NCI-H460 (cell line): ENCODE data around the gene PDIA6. TPM values are rescaled to one million over a fixed set of nuclear protein-coding genes. Genes with fewer than 3 reads are reported as not detected.
"Not testable (repeated sequence)": the region's sequence is repeated elsewhere in the genome, so short reads cannot be mapped to it uniquely, and the experiment has no call there.

Experiments
- DNase-seq: peaks from one replicate; pipeline ENCODE4 v3.0.0-alpha.2; 2016; ENCODE audit warnings: low read depth; ENCODE audit errors: extremely low read depth
- total RNA-seq: library from RNA; depleted of rRNA; stranded (reverse); fragments of >200 nt; shearing (Covaris generic); gene quantifications from 2 replicates; pipeline ENCODE4 v1.2.3, GENCODE V29; 2014

Gene PDIA6
- total RNA-seq, 1 experiment from 2014 or later, result 548 TPM

- DNase-seq, result no peak
These were observed 20.4 kb upstream of the PDIA6 start for GRCh38 chr2:10833021-10833420.

DNA sequence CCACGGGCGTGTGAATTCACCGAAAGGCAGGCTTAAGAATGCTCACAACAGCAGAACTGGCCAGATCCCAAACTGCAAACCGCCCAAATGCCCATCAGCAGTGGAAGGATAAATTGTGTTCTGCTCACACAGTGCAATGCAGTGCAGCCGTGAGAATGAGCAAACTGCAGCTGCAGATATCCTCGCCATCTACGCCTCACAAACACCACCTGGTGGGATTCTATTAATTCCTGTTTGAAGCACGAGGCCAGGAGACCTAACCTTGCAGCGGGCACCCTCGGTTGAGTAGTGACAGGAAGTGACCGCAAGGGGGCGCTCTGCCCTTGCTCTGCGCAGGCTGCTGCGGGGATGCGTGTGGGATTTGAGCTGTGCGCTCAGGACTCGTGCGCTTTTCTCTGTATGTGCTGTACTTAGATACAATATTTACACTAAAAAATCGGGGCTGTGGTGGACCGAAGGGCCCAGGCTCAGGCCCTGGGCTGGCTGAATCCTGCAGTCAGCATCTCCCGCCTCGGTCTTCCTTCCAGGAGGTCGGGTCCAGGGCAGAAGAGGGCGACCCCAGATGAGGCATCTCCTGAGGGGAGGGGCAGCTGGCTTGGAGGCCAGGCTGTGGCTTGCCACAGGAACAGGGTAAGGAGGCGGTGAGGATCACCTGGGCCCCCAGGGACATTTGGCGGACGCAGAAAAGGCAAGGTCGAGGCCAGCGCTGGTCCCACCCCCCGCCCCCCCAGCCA lies 19.8 kb upstream of the PDIA6 start:
- DNase-seq, result peak; percentile 71

GRCh38 chr2:10831400-10831985 lies 18.9 kb upstream of the PDIA6 start:
- DNase-seq, result no peak

GRCh38 chr2:10830641-10831399 lies 18.2 kb upstream of the PDIA6 start:
- DNase-seq, result no peak

- DNase-seq, result no peak
These were observed 17.6 kb upstream of the PDIA6 start for GRCh38 chr2:10830203-10830602.

DNA sequence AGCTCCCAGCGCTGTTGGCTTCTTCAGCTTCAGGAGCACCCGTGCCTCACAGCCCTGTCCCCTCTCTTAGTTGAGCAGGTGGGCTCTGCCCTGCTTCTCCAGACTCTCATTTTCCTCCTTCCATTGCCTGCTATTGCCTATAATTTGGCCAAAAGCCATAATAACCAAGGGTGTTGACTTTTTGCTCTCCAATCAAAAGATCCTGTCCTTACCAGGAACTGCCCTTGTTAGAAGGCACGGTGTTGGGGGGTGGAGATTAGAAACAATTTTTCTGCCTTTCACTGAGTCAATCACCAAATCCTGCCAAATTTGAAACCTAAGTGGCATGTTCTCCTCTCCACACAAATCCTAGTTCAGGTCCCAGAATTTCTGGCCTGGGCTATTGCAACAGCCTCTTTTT lies 16.7 kb upstream of the PDIA6 start:
- DNase-seq, result no peak

GRCh38 chr2:10828346-10828745 lies 15.8 kb upstream of the PDIA6 start:
- no peak for DNase-seq

DNA sequence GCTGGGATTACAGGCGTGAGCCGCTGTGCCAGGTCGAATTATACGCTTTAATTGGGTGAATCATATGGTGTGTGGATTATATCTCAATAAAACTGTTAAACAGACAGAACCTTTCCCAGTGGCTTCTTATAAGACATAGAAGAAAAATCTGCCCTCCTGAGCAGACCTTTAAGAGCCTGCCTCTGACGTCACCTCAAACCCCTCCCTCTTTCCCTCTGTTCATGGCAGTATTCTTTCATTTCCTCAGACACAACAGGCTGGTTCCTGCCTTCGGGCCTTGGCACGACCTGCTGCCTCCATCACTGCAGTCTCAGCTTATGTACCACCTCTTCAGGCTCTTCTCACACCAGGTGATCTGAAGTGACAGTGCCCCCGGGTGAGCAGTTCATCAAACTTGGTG lies 14.0 kb upstream of the PDIA6 start:
- no peak for DNase-seq

GRCh38 chr2:10826026-10826425 lies 13.4 kb upstream of the PDIA6 start:
- no peak for DNase-seq

DNA sequence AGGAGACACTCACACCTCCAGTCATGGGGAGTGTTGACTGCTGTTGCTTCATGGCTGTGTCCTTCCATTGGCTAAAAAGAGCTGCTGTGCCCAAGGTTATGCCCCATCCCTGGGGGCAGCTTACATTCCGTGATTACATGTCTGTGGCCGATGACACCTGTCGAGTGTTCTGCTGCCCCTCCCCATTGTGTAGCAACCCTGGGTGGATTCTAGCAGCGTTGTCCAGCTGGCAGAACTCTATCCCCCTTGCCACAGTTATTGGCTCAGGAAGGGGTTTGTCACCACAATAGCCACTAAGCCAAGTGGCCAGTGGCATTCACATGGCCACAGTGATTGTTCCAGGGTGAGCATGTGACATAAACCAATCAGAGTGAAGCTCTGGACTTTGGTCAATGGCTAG lies 11.6 kb upstream of the PDIA6 start:
- no peak for DNase-seq

DNA sequence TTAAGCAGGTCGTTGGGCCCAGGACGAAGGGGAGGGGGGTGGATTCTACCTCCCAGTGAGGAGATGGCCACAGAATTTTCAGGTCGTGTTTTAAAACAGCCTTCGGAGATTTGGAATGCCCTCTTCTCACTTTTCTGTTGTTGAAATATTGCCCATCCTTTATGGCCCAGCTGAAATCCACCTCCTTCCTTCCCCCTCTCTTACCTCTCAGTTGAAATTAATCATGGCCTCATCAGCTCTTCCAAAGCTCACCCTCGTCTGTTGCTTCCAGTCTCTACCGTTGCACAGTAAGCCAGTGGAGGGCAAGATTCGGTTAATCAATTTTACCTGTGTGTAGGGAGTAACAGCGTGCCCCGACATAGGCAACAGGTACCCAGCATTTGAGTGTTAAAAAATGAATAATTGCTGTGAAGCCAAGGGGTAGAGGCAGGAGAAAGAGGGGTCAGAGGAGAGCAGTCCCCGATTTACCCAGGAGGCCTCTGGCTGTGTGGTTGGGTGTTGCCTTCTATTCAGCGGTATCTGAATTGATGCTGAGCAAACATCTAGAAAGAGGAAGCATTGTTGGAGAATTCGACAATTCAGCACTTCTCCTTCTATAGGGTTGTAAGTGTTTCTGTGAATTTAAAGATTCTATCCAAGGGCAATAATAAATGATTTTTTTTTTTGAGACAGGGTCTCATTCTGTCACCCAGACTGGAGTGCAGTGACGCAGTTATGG lies 8.6 kb upstream of the PDIA6 start:
- DNase-seq, result no peak

DNA sequence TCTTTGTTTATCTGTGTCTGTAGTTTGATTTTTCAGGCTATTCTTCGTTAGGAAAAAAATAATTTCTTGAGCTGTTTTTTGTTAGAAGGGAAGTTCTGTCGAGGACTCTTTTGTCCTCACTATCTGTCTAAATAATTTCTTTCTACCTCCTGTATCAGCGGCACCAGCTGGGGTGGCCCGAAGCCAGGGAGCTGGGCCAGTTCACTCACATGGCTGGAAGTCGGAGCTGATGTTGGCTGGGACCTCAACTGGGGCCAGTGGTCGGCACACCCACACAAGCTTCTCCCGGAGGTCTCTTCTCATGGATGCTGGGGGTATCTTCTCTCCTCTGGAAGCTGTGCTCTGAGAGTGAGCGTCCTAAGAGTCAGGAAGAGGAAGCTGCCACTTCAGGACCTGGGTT lies 8.0 kb upstream of the PDIA6 start:
- DNase-seq, result no peak

GRCh38 chr2:10819714-10820314 lies 7.2 kb upstream of the PDIA6 start:
- no peak for DNase-seq

DNA sequence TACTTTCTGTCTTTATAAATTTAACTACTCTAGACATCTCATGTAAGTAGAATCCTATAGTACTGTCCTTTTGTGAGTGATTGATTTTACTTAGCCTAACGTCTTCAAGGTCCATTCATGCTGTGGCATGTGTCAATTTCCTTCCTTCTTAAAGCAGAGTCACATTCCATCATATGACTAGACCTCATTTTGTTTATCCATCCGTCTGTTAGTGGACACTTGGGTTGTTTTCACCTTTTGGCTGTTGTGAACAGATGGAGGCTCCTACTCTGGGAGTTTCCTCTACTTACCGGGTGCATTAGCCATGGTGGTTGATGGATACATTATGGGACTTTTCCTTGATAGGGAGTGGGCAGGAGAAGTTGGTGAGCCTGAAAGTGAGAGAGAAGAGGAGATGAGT lies 6.4 kb upstream of the PDIA6 start:
- DNase-seq, result no peak

GRCh38 chr2:10818305-10818704 lies 5.7 kb upstream of the PDIA6 start:
- not testable (repeated sequence) for DNase-seq

GRCh38 chr2:10817413-10817812 lies 4.8 kb upstream of the PDIA6 start:
- no peak for DNase-seq

DNA sequence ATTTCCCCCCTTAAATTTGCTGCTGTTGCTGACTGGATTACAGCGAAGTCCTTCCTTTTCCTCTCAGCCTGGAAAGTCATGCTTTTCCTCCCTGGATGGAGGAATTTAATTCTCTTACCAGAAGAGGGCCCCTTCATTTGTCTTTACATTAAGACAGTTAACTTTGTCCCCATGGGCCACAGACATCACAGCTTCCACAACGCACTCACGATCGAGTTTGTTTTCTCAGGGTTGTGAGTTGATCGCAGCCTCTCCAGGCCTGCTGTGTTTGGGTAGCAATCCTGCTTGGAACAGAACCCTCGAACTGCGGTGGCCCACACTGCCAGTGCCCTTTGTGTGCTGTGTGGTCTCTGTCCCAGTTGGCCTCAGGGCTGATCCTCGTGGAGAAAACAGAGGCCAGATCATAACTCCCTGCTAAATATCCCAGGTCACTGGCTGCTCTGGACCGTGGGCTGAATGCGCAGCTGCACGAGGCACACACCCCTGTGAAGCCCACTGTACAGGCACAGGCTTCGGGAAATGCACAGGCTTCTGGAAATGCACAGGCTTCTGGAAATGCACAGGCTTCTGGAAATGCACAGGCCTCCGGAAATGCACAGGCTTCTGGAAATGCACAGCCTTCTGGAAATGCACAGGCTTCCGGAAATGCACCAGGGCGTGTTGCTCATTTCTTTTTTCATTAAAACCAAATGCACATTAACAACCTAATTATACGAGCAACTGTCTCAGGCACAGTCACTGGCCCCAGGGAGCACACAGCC lies 2.2 kb upstream of the PDIA6 start:
- no peak for DNase-seq

DNA sequence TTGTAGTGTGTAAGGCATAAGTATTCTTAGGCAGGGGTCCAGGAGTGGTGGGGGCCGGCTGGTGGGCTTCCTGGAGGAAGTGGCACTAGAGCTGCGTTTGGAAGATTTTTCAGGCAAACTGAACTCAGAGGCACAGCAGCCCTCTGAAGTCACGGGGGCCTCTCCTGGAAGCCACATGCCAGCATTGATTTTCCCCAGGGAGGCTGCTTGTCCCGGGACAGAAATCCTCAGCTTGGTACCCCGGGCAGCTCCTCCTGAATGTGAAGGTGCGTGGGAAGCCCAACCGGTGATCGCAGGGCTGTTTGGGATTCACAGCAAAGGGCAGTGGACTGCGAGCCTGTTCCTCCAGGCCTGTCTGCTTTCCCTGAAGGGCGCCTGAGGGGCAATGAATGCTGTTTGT lies 1.6 kb upstream of the PDIA6 start:
- DNase-seq, result no peak

- DNase-seq, result not testable (repeated sequence)
These were observed 866 bp upstream of the PDIA6 start for GRCh38 chr2:10813163-10814138.
